Activated CD8-positive, alpha-beta memory T cell treated with anti-CD3 and anti-CD28 coated beads, Interleukin-2, amount 50 U/mL, for 48 hours (primary cell): ENCODE measurements around the gene PNRC2.
"Not testable (repeated sequence)": the region's sequence is repeated elsewhere in the genome, so short reads cannot be mapped to it uniquely, and the experiment has no call there.

ENCODE experiments used
- DNase-seq: peaks from one replicate; pipeline ENCODE4 v3.0.0-alpha.2; 2020

Gene PNRC2

GRCh38 chr1:23957096-23957495 is 2.5 kb upstream of the PNRC2 start:
- no peak for DNase-seq

GRCh38 chr1:23958040-23958809 is 1.4 kb upstream of the PNRC2 start:
- DNase-seq, result not testable (repeated sequence)

GRCh38 chr1:23958810-23959460 is 693 bp upstream of the PNRC2 start:
- peak; percentile 92 for DNase-seq

GRCh38 chr1:23960291-23961020 is 828 bp downstream of the PNRC2 start:
- no peak for DNase-seq

GRCh38 chr1:23963617-23964234 is 4.1 kb downstream of the PNRC2 start:
- no peak for DNase-seq

GRCh38 chr1:23964235-23964668 is 4.6 kb downstream of the PNRC2 start:
- DNase-seq, result no peak

- no peak for DNase-seq
Observed at GRCh38 chr1:23964790-23965740, 5.4 kb downstream of the PNRC2 start.

GRCh38 chr1:23966973-23967493 is 7.4 kb downstream of the PNRC2 start:
- DNase-seq, result no peak

GRCh38 chr1:23967871-23968270 is 8.2 kb downstream of the PNRC2 start:
- DNase-seq, result no peak

GRCh38 chr1:23977187-23977853 is 17.7 kb downstream of the PNRC2 start:
- no peak for DNase-seq

- no peak for DNase-seq
Observed at GRCh38 chr1:23977854-23978191, 18.2 kb downstream of the PNRC2 start.

- no peak for DNase-seq
Observed at GRCh38 chr1:23978805-23979204, 19.2 kb downstream of the PNRC2 start.

- DNase-seq, result no peak
Observed at GRCh38 chr1:23979387-23979880, 19.8 kb downstream of the PNRC2 start.

- DNase-seq, result peak; percentile 96
Observed at GRCh38 chr1:23979881-23980727, 20.5 kb downstream of the PNRC2 start, which contains the start of gene SRSF10. Gene SRSF10, minus strand, starts transcription at chr1:23980327. Its CDS starts 72 bp downstream, at chr1:23980255.

GRCh38 chr1:23980728-23981070 is 21.1 kb downstream of the PNRC2 start:
- peak; percentile 79 for DNase-seq

- no peak for DNase-seq
Observed at GRCh38 chr1:23984417-23985186, 25.0 kb downstream of the PNRC2 start.

- DNase-seq, result not testable (repeated sequence)
Observed at GRCh38 chr1:23987038-23987437, 27.4 kb downstream of the PNRC2 start.

- no peak for DNase-seq
Observed at GRCh38 chr1:23989263-23989662, 29.6 kb downstream of the PNRC2 start.

- not testable (repeated sequence) for DNase-seq
Observed at GRCh38 chr1:23992011-23992410, 32.4 kb downstream of the PNRC2 start.
